Thoracic aorta (tissue), 2 donors: ENCODE measurements around the gene SLC35B1. TPM values are rescaled to one million over a fixed set of nuclear protein-coding genes. Genes with fewer than 3 reads are reported as not detected.

Experiments
- ATAC-seq: fragments of 150-250 bp; one replicate; pipeline ENCODE4 v1.8.0; 2017; ENCODE audit warnings: low read depth; ENCODE audit not compliant: insufficient number of reproducible peaks, low FRiP score
- DNase-seq: peaks from one replicate; pipeline ENCODE4 v3.0.0-alpha.2; 2020; ENCODE audit warnings: low spot score
- H3K27ac ChIP-seq, 2 donors: fragments of 200-600 bp; sonication (generic); 1 replicate in 1 of 2; 2 replicates in 1 of 2; pipeline ENCODE4 v1.5.1; 2016; ENCODE audit warnings: mild to moderate bottlenecking in 2 of 2, moderate library complexity in 2 of 2
- H3K27me3 ChIP-seq: fragments of 200-600 bp; sonication (generic); replicated peaks from 2 replicates; pipeline ENCODE4 v1.6.0; 2016; ENCODE audit warnings: mild to moderate bottlenecking; ENCODE audit not compliant: insufficient read depth
- H3K36me3 ChIP-seq: fragments of 200-600 bp; sonication (generic); one replicate; pipeline ENCODE4 v1.5.1; 2016
- H3K4me1 ChIP-seq, 2 donors: fragments of 200-600 bp; sonication (generic); 1 replicate in 1 of 2; 2 replicates in 1 of 2; pipeline versions ENCODE4 v1.5.1 to v1.6.0; 2016; ENCODE audit warnings: low read depth in 2 of 2, mild to moderate bottlenecking in 1 of 2; ENCODE audit not compliant: control insufficient read depth in 1 of 2
- H3K4me3 ChIP-seq: fragments of 200-600 bp; sonication (generic); 2 replicates; pipeline ENCODE4 v1.5.1; 2016; ENCODE audit warnings: mild to moderate bottlenecking
- H3K9me3 ChIP-seq: fragments of 200-600 bp; sonication (generic); 2 replicates; pipeline ENCODE4 v1.5.1; 2016
- total RNA-seq, 2 donors: library from RNA; depleted of rRNA; stranded (reverse); fragments of >200 nt; gene quantifications; one replicate each; pipeline versions ENCODE4 v1.1.0 to v1.2.3, GENCODE V29; 2016
- TF ChIP-seq, protein P1 (sequence below): fragments of 200-600 bp; sonication (generic); IDR thresholded peaks from one replicate; pipeline ENCODE4 v1.5.1; 2019; ENCODE audit warnings: antibody characterized with exemption

Gene SLC35B1
- total RNA-seq, 2 donors from 2014 or later: 30.9 to 86.6 TPM

DNA sequence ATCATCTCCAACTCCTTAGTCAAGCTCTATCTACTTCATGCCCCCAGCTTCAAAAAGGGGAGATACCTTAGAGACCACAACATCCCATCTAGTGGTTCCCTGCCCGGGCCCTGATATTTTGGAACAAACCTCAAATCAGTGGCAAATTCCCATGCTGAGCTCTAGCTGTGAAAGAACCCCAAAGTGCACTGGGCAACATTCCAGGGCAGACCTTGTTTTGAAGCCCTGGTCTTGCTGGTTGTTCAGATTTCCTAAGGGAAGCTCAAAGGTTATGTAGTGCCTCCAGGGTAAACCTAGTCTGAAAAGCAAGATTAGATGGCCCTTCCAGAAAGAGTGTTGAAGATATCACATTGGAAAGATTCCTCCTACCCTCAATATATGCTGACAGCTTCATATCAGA, 39.9 kb upstream of the SLC35B1 start:
- DNase-seq (no peak), ATAC-seq (no peak)
- no peak overlapping the region for H3K27ac ChIP-seq
- no peaks in the 10 kb centered on the region for H3K27me3 ChIP-seq
- TF ChIP-seq, protein P1, sequence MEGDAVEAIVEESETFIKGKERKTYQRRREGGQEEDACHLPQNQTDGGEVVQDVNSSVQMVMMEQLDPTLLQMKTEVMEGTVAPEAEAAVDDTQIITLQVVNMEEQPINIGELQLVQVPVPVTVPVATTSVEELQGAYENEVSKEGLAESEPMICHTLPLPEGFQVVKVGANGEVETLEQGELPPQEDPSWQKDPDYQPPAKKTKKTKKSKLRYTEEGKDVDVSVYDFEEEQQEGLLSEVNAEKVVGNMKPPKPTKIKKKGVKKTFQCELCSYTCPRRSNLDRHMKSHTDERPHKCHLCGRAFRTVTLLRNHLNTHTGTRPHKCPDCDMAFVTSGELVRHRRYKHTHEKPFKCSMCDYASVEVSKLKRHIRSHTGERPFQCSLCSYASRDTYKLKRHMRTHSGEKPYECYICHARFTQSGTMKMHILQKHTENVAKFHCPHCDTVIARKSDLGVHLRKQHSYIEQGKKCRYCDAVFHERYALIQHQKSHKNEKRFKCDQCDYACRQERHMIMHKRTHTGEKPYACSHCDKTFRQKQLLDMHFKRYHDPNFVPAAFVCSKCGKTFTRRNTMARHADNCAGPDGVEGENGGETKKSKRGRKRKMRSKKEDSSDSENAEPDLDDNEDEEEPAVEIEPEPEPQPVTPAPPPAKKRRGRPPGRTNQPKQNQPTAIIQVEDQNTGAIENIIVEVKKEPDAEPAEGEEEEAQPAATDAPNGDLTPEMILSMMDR: no peak
- peaks cover 7 to 16% of the 10 kb centered on the region in 2 donors for H3K4me1 ChIP-seq
- no peaks in the 10 kb centered on the region for H3K9me3 ChIP-seq
- no peak overlapping the region for H3K4me3 ChIP-seq
- H3K36me3 ChIP-seq: no peaks in the 10 kb centered on the region

DNA sequence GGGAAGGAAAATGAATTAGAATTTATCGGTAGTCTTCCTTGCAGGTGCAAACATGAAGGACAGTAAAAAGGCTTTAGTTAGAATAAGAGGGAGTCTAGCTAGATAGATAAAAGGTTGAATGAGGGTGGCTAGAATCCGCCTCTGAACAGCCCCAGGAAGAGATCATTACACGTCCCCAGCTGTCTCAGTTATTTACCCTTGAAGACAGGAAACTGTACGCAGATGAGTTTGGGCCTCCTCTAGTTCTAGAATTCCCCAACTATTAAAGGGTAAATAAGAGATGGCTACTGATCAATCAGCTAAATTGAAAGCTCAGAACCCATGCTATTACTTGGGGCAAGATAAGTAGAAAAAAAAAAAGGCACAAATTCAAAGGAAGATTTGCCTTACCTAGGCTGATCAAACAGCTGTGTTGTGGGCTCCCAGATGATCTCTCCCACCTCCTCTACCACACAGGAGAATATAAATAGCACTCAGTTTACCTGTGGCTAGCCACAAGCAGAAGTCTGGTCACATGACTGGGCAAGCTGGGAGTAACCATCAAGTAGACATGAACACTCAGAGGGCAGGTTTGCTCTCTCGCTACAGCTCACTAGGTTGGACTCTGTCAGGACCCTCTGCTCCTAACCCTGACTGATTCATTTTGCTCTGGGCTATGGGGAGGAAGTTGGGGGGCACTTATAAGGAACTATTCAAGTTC, 39.2 kb upstream of the SLC35B1 start:
- H3K4me3 ChIP-seq: no peak overlapping the region
- ATAC-seq (no peak), DNase-seq (no peak)
- no peaks in the 10 kb centered on the region for H3K36me3 ChIP-seq
- no peak overlapping the region for H3K27ac ChIP-seq
- no peaks in the 10 kb centered on the region for H3K27me3 ChIP-seq
- peaks cover 14 to 22% of the 10 kb centered on the region in 2 donors for H3K4me1 ChIP-seq
- no peaks in the 10 kb centered on the region for H3K9me3 ChIP-seq
- TF ChIP-seq, protein P1: no peak

DNA sequence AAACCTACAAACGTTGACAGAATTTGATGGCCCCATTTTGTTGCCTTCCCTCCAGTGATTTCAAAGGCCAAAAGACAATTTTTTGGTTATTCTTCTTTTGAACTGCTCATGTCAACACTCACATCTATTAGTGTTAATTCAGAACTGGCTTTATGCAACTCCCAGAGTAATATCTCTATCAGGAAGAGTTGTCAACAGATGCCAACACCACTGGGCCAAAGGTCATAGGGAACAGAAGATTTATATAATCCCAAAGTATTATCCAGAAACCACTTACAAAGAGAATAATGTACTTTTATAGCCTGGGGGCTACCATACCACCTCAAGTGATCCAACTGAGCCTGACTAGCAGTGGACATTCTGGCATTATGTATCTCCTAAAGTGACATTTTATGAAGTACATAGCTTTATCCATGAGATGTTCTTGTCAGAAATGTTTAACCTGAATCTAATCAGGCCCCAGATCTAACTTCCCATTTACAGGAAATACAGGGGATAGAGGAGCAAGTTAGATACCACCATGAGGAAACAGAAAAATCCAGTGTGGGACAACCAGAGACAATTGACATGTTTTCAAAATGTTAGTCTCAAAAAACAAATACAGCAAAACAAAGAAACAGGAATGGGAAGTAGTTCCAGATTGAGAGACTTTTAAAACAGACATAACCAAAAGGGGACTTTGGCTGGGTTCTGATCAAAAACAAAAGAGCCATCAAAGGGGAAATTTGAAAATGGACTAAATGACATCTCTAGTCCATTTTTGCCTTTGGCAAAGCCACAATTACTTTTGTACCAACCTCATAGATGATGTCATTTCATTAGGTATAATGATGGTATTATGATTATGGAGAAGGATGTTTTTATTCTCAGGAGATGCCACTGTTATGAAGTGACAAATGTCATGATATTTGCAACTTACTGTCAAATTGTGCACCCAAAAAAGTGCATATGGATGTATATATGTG, 37.7 kb upstream of the SLC35B1 start:
- TF ChIP-seq, protein P1: no peak
- no peak for DNase-seq
- Histone ChIP-seq H3K4me1 (peaks cover 27 to 37% of the 10 kb centered on the region in 2 donors), H3K27me3 (no peaks in the 10 kb centered on the region), H3K36me3 (no peaks in the 10 kb centered on the region), H3K27ac (no peak overlapping the region), H3K9me3 (no peaks in the 10 kb centered on the region), H3K4me3 (no peak overlapping the region)
- ATAC-seq: no peak

DNA sequence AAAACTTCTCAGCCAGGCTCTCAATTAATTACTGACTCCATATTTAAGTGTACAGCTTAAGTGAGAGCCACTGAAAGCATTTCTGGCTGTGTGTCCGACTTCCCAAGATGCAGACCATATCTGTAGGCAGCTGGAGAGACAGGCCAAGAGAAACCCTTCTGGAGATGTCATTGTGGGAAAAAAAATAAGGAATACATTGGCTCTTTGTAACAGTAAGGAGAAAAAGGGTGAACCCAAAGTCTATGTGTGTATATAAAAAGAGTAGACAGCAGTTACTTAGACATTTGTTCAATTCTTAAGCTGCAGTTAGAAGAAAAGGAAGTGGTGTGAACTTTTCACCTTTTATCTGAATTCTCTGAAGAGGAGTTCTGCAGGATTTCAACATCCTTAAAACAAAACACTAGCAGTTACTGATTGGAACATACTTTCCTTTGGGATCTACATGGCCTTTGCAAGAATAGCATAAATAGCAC, 34.4 kb upstream of the SLC35B1 start:
- peak overlapping the region; percentile 93 to 98 for H3K27ac ChIP-seq

More for the DNA sequence above, 34.4 kb upstream of the SLC35B1 start:
- DNase-seq (no peak), ATAC-seq (no peak)
- H3K4me3 ChIP-seq: peak overlapping the region; percentile 18
- TF ChIP-seq, protein P1: no peak
- H3K9me3 ChIP-seq: no peaks in the 10 kb centered on the region
- H3K4me1 ChIP-seq: peaks cover 47 to 63% of the 10 kb centered on the region in 2 donors
- no peaks in the 10 kb centered on the region for H3K36me3 ChIP-seq
- no peaks in the 10 kb centered on the region for H3K27me3 ChIP-seq
